ENCODE measurements around the gene HPSE2.

The HPSE2 gene

GRCh38 chr10:98861962-98862361 lies 373.7 kb downstream of the HPSE2 start:
- TF ChIP-seq ZNF70 (CRISPR knock-in tag; IDR thresholded peaks at IDR 0.05): no peak
- TF ChIP-seq ARNTL (CRISPR knock-in tag; IDR thresholded peaks at IDR 0.05; ENCODE audit: borderline replicate concordance, low read depth): no peak
- no peak for TF ChIP-seq ESRRG (CRISPR knock-in tag; IDR thresholded peaks at IDR 0.05)
- TF ChIP-seq CSDC2 (CRISPR knock-in tag; IDR thresholded peaks at IDR 0.05): no peak
- TF ChIP-seq ZNF565 (CRISPR knock-in tag; conservative IDR thresholded peaks at IDR 0.05; ENCODE audit: low read depth): no peak
- TF ChIP-seq TOX (CRISPR knock-in tag; IDR thresholded peaks at IDR 0.05; ENCODE audit: borderline replicate concordance): no peak
- TF ChIP-seq SNAI2 (CRISPR knock-in tag; IDR thresholded peaks at IDR 0.05): no peak
- no peak for TF ChIP-seq BACH2 (CRISPR knock-in tag; IDR thresholded peaks at IDR 0.05; ENCODE audit: borderline replicate concordance)
- no peak for TF ChIP-seq PPARA (CRISPR knock-in tag; IDR thresholded peaks at IDR 0.05; ENCODE audit: borderline replicate concordance)
- TF ChIP-seq ZFP3 (CRISPR knock-in tag; IDR thresholded peaks at IDR 0.05): no peak
- TF ChIP-seq ZFP30 (CRISPR knock-in tag; IDR thresholded peaks at IDR 0.05): no peak
- no peak for TF ChIP-seq PATZ1 (CRISPR knock-in tag; IDR thresholded peaks at IDR 0.05; ENCODE audit: borderline replicate concordance)
- TF ChIP-seq ZC3H10 (CRISPR knock-in tag; IDR thresholded peaks at IDR 0.05): no peak
- no peak for TF ChIP-seq TCF4 (CRISPR knock-in tag; IDR thresholded peaks at IDR 0.05; ENCODE audit: borderline replicate concordance)
- TF ChIP-seq POU6F1 (CRISPR knock-in tag; IDR thresholded peaks at IDR 0.05; ENCODE audit: borderline replicate concordance, low read depth): no peak
- TF ChIP-seq CREB5 (CRISPR knock-in tag; IDR thresholded peaks at IDR 0.05; ENCODE audit: low read depth): no peak
- TF ChIP-seq ZNF8 (CRISPR knock-in tag; IDR thresholded peaks at IDR 0.05): no peak
- TF ChIP-seq TSHZ2 (CRISPR knock-in tag; IDR thresholded peaks at IDR 0.05): no peak
- no peak for ATAC-seq

GRCh38 chr10:98858525-98858924 lies 377.1 kb downstream of the HPSE2 start:
- ATAC-seq: no peak
- TF ChIP-seq TCF4 (CRISPR knock-in tag; IDR thresholded peaks at IDR 0.05; ENCODE audit: borderline replicate concordance): no peak
- no peak for TF ChIP-seq ESRRG (CRISPR knock-in tag; IDR thresholded peaks at IDR 0.05)
- TF ChIP-seq PATZ1 (CRISPR knock-in tag; IDR thresholded peaks at IDR 0.05; ENCODE audit: borderline replicate concordance): no peak
- TF ChIP-seq ZC3H10 (CRISPR knock-in tag; IDR thresholded peaks at IDR 0.05): no peak
- no peak for TF ChIP-seq ZNF565 (CRISPR knock-in tag; conservative IDR thresholded peaks at IDR 0.05; ENCODE audit: low read depth)
- no peak for TF ChIP-seq GLIS3 (CRISPR knock-in tag; IDR thresholded peaks at IDR 0.05)
- no peak for TF ChIP-seq CSRNP3 (CRISPR knock-in tag; IDR thresholded peaks at IDR 0.05)
- TF ChIP-seq TSHZ2 (CRISPR knock-in tag; IDR thresholded peaks at IDR 0.05): no peak
- TF ChIP-seq RARB (CRISPR knock-in tag; IDR thresholded peaks at IDR 0.05): no peak
- no peak for TF ChIP-seq ARNTL (CRISPR knock-in tag; IDR thresholded peaks at IDR 0.05; ENCODE audit: borderline replicate concordance, low read depth)
- no peak for TF ChIP-seq CSDC2 (CRISPR knock-in tag; IDR thresholded peaks at IDR 0.05)
- TF ChIP-seq PPARA (CRISPR knock-in tag; IDR thresholded peaks at IDR 0.05; ENCODE audit: borderline replicate concordance): no peak
- TF ChIP-seq CREB5 (CRISPR knock-in tag; IDR thresholded peaks at IDR 0.05; ENCODE audit: low read depth): no peak
- TF ChIP-seq ZFP3 (CRISPR knock-in tag; IDR thresholded peaks at IDR 0.05): no peak
- no peak for TF ChIP-seq ZNF70 (CRISPR knock-in tag; IDR thresholded peaks at IDR 0.05)
- no peak for TF ChIP-seq ZFP30 (CRISPR knock-in tag; IDR thresholded peaks at IDR 0.05)
- no peak for TF ChIP-seq SNAI2 (CRISPR knock-in tag; IDR thresholded peaks at IDR 0.05)
